ENCODE results near the gene SLC7A5.

DNA sequence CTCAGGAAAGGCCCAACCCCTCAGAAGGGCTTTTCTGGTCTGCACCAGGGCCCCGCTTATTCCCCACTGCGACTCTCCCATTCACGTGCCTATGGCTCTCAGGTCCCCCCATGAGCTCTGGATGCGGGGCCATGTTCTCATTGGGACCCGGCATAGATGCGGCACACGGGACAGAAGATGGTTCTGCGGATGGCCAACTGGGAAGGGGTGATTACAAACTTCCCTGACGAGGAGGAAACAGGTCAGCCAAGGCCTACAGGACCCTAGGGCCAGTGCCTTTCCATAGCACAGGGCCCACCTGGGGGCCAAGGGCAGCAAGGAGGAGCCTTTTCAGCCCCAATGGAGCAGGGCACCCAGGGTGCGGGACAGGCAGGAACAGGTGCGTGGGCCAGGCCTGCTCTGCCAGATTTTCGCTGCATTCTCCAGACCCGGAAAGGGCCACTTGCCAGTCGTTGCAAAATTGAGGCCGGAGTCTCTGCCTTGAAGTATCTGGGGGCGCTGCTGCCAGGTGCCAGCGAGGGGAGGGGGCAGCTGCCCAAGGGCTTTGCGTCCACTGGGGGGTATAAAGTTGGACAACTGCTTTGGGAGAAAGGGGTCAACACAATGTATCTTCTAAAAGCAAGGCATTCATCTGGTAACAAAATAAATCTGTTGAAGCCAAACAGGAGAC lies 20.5 kb downstream of the SLC7A5 start:
- TF ChIP-seq, protein P1, sequence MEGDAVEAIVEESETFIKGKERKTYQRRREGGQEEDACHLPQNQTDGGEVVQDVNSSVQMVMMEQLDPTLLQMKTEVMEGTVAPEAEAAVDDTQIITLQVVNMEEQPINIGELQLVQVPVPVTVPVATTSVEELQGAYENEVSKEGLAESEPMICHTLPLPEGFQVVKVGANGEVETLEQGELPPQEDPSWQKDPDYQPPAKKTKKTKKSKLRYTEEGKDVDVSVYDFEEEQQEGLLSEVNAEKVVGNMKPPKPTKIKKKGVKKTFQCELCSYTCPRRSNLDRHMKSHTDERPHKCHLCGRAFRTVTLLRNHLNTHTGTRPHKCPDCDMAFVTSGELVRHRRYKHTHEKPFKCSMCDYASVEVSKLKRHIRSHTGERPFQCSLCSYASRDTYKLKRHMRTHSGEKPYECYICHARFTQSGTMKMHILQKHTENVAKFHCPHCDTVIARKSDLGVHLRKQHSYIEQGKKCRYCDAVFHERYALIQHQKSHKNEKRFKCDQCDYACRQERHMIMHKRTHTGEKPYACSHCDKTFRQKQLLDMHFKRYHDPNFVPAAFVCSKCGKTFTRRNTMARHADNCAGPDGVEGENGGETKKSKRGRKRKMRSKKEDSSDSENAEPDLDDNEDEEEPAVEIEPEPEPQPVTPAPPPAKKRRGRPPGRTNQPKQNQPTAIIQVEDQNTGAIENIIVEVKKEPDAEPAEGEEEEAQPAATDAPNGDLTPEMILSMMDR (IDR thresholded peaks at IDR 0.05; ENCODE audit: low read length), result no peak
- TF ChIP-seq EZH2 (IDR thresholded peaks at IDR 0.05; ENCODE audit: borderline replicate concordance, low read length), result no peak
